Activated T-helper 1 cell treated with anti-CD3 and anti-CD28 coated beads, Interleukin-12 subunit alpha, Interleukin-12 subunit beta, Interleukin-2, Interleukin-4 antibody, amounts not matched to agents 30 ng/mL and 10 ng/mL and 1 ng/mL, durations not matched to agents 14 hours and 24 hours and 36 hours (primary cell): ENCODE measurements around the gene CDC42BPG. TPM values are rescaled to one million over a fixed set of nuclear protein-coding genes. Genes with fewer than 3 reads are reported as not detected.

Experiments
- DNase-seq: peaks from one replicate; pipeline ENCODE4 v3.0.0; 2021; ENCODE audit warnings: low spot score
- H3K27ac Mint-ChIP-seq: one replicate; pipeline ENCODE4 v1.8.0; 2021; ENCODE audit warnings: mild to moderate bottlenecking, mixed read lengths
- H3K27me3 Mint-ChIP-seq: one replicate; pipeline ENCODE4 v1.8.0; 2022; ENCODE audit warnings: mild to moderate bottlenecking, moderate library complexity, mixed read lengths; ENCODE audit not compliant: insufficient read depth
- H3K36me3 Mint-ChIP-seq: one replicate; pipeline ENCODE4 v1.8.0; 2021; ENCODE audit warnings: low read depth, mixed read lengths
- H3K4me1 Mint-ChIP-seq: one replicate; pipeline ENCODE4 v1.8.0; 2021; ENCODE audit warnings: low read depth, mixed read lengths
- H3K4me3 Mint-ChIP-seq: one replicate; pipeline ENCODE4 v1.8.0; 2021; ENCODE audit warnings: mild to moderate bottlenecking, moderate library complexity, mixed read lengths
- H3K9me3 Mint-ChIP-seq: one replicate; pipeline ENCODE4 v1.8.0; 2021; ENCODE audit warnings: mixed read lengths
- intact Hi-C: fragments of 100-400 bp; cut with micrococcal nuclease; formaldehyde crosslinking; loops from one replicate; pipeline ENCODE4 v1.15.1; 2024
- total RNA-seq: library from RNA; stranded (reverse); gene quantifications from 2 replicates; pipeline ENCODE4 v1.2.3, GENCODE V29; 2022

CDC42BPG gene
- total RNA-seq, 1 donor from 2014 or later, result 0.29 TPM

DNA sequence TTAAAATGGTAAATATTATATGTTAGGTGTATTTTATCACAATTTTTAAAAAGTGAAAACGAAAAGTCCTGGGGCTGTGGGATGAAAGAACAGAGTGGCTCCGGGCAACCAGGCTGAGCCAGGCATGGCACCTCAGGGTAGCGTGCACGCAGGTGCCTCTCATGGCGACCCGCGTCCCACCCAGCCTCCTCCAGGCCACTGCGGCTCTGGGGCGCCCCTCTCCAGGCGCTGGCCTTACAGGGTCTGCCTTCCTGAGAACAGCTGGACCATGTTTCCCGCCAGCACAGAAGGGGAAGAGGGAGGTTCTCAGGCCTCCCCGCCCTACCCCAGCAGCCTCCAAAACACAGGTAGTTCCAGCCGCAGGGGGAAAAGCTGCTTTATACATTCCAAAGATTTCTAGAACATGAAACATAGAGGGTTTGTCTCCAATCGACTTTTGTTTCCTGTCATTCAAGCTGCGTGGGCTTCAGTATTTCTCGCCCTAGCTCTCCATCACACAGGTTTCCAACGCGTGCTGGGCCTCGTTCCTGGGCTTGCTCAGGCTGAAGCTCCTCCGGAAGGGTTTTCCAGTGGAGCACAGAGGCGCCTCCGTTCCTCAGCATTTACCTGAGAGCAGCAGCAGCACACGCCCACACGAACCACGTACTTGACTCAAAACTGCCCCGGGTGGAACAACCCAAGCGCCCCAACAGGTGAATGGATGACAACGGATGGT, 23.5 kb upstream of the CDC42BPG start:
- H3K9me3 Mint-ChIP-seq, result peaks cover 7% of the 10 kb centered on the region
- no peaks in the 10 kb centered on the region for H3K27me3 Mint-ChIP-seq
- intact Hi-C loops, result no loop called here
- H3K27ac Mint-ChIP-seq, result peak overlapping the region; percentile 41
- H3K36me3 Mint-ChIP-seq, result peaks cover 32% of the 10 kb centered on the region
- peaks cover 80% of the 10 kb centered on the region for H3K4me1 Mint-ChIP-seq
- H3K4me3 Mint-ChIP-seq, result peak overlapping the region; percentile 60
- no peak for DNase-seq

DNA sequence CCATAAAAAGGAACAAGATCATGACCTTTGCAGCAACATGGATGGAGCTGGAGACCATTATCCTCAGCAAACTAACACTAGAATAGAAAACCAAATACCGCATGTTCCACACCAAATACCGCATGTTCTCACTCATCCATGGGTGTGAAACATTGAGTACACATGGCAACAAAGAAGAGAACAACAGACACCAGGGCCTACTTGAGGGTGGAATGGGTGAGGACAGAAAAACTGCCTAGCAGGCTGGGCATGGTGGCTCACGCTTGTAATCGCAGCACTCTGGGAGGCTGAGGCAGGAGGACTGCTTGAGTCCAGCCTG, 21.7 kb upstream of the CDC42BPG start:
- DNase-seq, result no peak
- intact Hi-C loops, result no loop called here
- Mint-ChIP-seq H3K9me3 (peaks cover 7% of the 10 kb centered on the region), H3K4me3 (peak overlapping the region; percentile 53), H3K27ac (peak overlapping the region; percentile 92), H3K4me1 (peaks cover 79% of the 10 kb centered on the region), H3K27me3 (no peaks in the 10 kb centered on the region), H3K36me3 (peaks cover 27% of the 10 kb centered on the region)

- intact Hi-C loops, result loop anchor here (1.0 to 2.0 kb wide), 3 partner anchors 9 to 15 kb away; partner anchors contain the start of gene EHD1
- Mint-ChIP-seq H3K9me3 (peaks cover 7% of the 10 kb centered on the region), H3K4me3 (peak overlapping the region; percentile 53), H3K27me3 (no peaks in the 10 kb centered on the region), H3K27ac (peak overlapping the region; percentile 92), H3K36me3 (peaks cover 29% of the 10 kb centered on the region), H3K4me1 (peaks cover 79% of the 10 kb centered on the region)
- no peak for DNase-seq
Measured at GRCh38 chr11:64865286-64866172, 21.1 kb upstream of the CDC42BPG start.

DNA sequence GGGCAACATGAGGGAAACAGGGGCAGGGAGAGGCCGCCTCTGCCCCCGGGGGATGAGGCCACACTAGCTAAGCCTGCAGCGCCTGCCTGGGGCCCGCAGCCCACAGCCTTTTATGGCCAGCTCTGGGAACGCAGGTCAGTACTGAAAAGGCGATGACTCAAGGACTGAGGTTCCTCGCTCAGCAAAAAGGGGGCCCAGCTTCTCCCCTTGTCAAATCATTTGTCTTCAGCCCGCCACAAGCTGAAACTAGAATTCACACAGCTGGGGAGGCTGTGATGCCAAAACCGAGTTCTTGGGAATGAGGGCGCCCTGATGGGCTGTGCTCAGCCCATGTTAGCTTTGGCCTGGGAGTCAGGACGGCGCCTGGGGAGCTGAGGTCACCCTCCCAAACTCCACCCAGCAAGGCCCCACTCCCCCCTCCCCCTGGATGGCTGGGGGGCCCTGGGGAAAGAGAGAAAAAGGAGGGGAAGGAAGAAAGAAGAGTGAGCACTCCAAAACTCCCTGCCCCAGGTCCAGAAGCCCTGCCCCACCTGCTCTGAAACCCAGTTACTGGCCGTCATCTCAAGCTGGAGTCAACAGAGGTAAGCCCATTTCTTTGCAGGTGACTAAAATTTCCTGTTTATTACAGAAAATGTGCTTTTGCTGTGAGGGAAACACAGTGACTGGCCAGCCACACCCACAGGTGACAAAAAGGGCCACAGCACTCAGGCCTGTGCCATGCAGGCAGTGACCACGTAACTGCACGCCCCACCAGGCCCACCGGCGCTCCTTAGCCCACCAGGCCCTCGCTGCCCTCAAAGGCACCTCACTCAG, 20.2 kb upstream of the CDC42BPG start:
- no peak for DNase-seq
- Mint-ChIP-seq H3K27me3 (no peaks in the 10 kb centered on the region), H3K36me3 (peaks cover 33% of the 10 kb centered on the region), H3K4me3 (peak overlapping the region; percentile 58), H3K9me3 (peaks cover 7% of the 10 kb centered on the region), H3K4me1 (peaks cover 79% of the 10 kb centered on the region), H3K27ac (peak overlapping the region; percentile 92)
- intact Hi-C loops, result loop anchor here (1.0 to 2.0 kb wide), 4 partner anchors 8 to 21 kb away; partner anchors contain the start of gene EHD1

GRCh38 chr11:64864135-64864472, 19.7 kb upstream of the CDC42BPG start:
- peaks cover 79% of the 10 kb centered on the region for H3K4me1 Mint-ChIP-seq
- H3K36me3 Mint-ChIP-seq, result peaks cover 37% of the 10 kb centered on the region

GRCh38 chr11:64863391-64864060, 19.1 kb upstream of the CDC42BPG start:
- DNase-seq, result no peak
- Mint-ChIP-seq H3K4me3 (peak overlapping the region; percentile 68), H3K4me1 (peaks cover 79% of the 10 kb centered on the region), H3K36me3 (peaks cover 35% of the 10 kb centered on the region), H3K27ac (peak overlapping the region; percentile 92), H3K9me3 (peaks cover 7% of the 10 kb centered on the region), H3K27me3 (no peaks in the 10 kb centered on the region)
- intact Hi-C loops, result loop anchor here (1.0 to 2.0 kb wide), 2 partner anchors 13 to 22 kb away; no protein-coding TSS in a partner anchor

More at GRCh38 chr11:64864135-64864472, 19.7 kb upstream of the CDC42BPG start:
- DNase-seq, result no peak
- Mint-ChIP-seq H3K27me3 (no peaks in the 10 kb centered on the region), H3K27ac (peak overlapping the region; percentile 92), H3K9me3 (peaks cover 7% of the 10 kb centered on the region), H3K4me3 (peak overlapping the region; percentile 58)
- intact Hi-C loops, result loop anchor here (1.0 to 2.0 kb wide), 2 partner anchors 13 to 21 kb away; no protein-coding TSS in a partner anchor

DNA sequence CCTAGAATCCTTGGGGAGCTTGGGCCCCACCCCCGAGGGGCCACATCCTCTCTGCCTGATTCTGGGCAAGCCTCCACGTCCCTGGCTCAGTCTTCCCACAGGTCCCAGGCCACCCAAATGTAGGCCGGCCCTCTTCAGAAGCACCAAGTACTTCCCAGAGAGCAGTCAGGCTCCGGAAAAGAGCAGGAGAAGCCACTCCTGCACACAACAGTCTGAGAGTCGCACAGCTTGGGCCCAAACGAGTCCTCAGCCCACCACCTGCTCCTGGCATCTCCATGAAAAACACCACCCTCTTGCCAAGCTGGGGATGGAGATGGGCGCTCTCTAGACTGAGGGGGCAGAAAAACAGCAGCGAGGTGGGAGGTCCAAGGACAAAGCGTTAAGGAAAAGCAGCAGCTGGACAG, 18.5 kb upstream of the CDC42BPG start:
- Mint-ChIP-seq H3K9me3 (peaks cover 7% of the 10 kb centered on the region), H3K4me3 (peak overlapping the region; percentile 68), H3K27me3 (no peaks in the 10 kb centered on the region), H3K4me1 (peaks cover 75% of the 10 kb centered on the region), H3K36me3 (peaks cover 30% of the 10 kb centered on the region), H3K27ac (peak overlapping the region; percentile 92)
- intact Hi-C loops, result no loop called here
- DNase-seq, result no peak

- Mint-ChIP-seq H3K27me3 (no peaks in the 10 kb centered on the region), H3K4me3 (peak overlapping the region; percentile 57), H3K27ac (peak overlapping the region; percentile 93), H3K4me1 (peaks cover 72% of the 10 kb centered on the region), H3K36me3 (peaks cover 29% of the 10 kb centered on the region), H3K9me3 (peaks cover 7% of the 10 kb centered on the region)
- intact Hi-C loops, result no loop called here
- DNase-seq, result no peak
Measured at GRCh38 chr11:64861227-64861975, 16.9 kb upstream of the CDC42BPG start.

- H3K27me3 Mint-ChIP-seq, result no peaks in the 10 kb centered on the region
- H3K27ac Mint-ChIP-seq, result peak overlapping the region; percentile 93
- H3K4me3 Mint-ChIP-seq, result peak overlapping the region; percentile 77
- peaks cover 31% of the 10 kb centered on the region for H3K36me3 Mint-ChIP-seq
- peak; percentile 73 for DNase-seq
- intact Hi-C loops, result loop anchor here (1.0 to 2.0 kb wide), 7 partner anchors 8 to 81 kb away; partner anchors contain the start of genes ATG2A, CDC42BPG, EHD1 and MEN1
- H3K4me1 Mint-ChIP-seq, result peaks cover 75% of the 10 kb centered on the region
- no peaks in the 10 kb centered on the region for H3K9me3 Mint-ChIP-seq
Measured at GRCh38 chr11:64859542-64860414, 15.3 kb upstream of the CDC42BPG start.

DNA sequence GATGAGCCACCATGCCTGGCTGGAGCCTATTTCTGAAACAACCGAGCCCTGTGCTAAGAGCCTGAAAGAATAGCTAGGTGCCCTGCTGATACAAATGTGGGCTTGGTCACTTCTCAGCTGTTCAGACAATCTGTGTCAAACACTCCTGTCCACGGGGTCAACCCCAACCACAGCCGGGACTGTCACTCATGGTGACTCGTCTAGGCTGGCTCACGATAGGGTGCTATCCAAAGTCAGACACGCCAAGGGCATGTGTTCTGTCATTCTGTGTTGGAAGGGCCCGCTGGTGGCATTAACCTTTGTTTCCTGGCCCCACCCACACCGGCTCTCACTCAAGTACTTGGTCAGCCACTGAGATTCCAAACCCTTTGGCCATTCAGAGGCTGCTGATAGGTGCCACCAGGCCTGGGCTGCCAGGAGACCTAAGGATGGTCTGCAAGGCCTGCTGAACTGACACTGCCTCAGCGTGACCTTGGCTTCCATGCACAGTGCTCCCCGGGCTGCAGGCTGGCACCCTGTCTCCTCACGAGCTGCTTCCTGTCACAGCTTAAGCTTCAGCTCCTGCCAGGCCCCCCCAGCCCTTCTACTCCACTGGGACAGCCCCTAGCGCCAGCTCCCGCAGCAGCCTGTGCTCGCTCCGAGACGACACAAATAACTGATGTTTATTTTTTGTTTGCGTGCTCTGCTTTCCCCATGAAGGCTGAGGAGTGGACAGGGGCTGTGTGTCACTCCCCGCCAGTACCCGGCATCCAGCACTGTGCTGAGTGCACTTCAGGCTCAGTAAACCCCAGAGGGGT, 14.2 kb upstream of the CDC42BPG start:
- peak overlapping the region; percentile 77 for H3K4me3 Mint-ChIP-seq
- intact Hi-C loops, result loop anchor here (1.0 to 2.0 kb wide), 7 partner anchors 7 to 80 kb away; partner anchors contain the start of genes ATG2A, CDC42BPG, EHD1 and MEN1
- H3K27ac Mint-ChIP-seq, result peak overlapping the region; percentile 93
- no peaks in the 10 kb centered on the region for H3K27me3 Mint-ChIP-seq
- peaks cover 72% of the 10 kb centered on the region for H3K4me1 Mint-ChIP-seq
- H3K9me3 Mint-ChIP-seq, result no peaks in the 10 kb centered on the region
- DNase-seq, result peak; percentile 51
- H3K36me3 Mint-ChIP-seq, result peaks cover 38% of the 10 kb centered on the region
